ENCODE data around the gene OR52E2. TPM values are rescaled to one million over a fixed set of nuclear protein-coding genes. Genes with fewer than 3 reads are reported as not detected.

OR52E2 gene
- total RNA-seq, 1 experiment from 2014 or later, result not detected

GRCh38 chr11:5021996-5022395, 37.4 kb downstream of the OR52E2 start:
- DNase-seq (ENCODE audit: extremely low read depth, low read depth), result no peak

GRCh38 chr11:5013012-5013411, 46.4 kb downstream of the OR52E2 start:
- no peak for DNase-seq (ENCODE audit: extremely low read depth, low read depth)

- no peak for DNase-seq (ENCODE audit: extremely low read depth, low read depth)
These were observed 48.2 kb downstream of the OR52E2 start for GRCh38 chr11:5011254-5011653.

Other genes with a start within 250 kb of the OR52E2 start
- not detected in 2 replicates for gene OR51F2, start 238.3 kb downstream of the OR52E2 start, total RNA-seq (2014; rRNA removed; shearing (Covaris generic))
- not detected in 2 replicates for gene OR51S1, start 210.4 kb downstream of the OR52E2 start, total RNA-seq (2014; rRNA removed; shearing (Covaris generic))
- gene OR51T1, start 177.7 kb downstream of the OR52E2 start, total RNA-seq (2014; rRNA removed; shearing (Covaris generic)), result not detected in 2 replicates
- not detected in 2 replicates for gene OR51A7, start 155.8 kb downstream of the OR52E2 start, total RNA-seq (2014; rRNA removed; shearing (Covaris generic))
- not detected in 2 replicates for gene OR51G2, start 140.3 kb downstream of the OR52E2 start, total RNA-seq (2014; rRNA removed; shearing (Covaris generic))
- gene OR51G1, start 135.3 kb downstream of the OR52E2 start, total RNA-seq (2014; rRNA removed; shearing (Covaris generic)), result not detected in 2 replicates
- not detected in 2 replicates for gene OR51A4, start 112.0 kb downstream of the OR52E2 start, total RNA-seq (2014; rRNA removed; shearing (Covaris generic))
- not detected in 2 replicates for gene OR51A2, start 103.9 kb downstream of the OR52E2 start, total RNA-seq (2014; rRNA removed; shearing (Covaris generic))
- not detected in 2 replicates for gene OR51L1, start 64.8 kb downstream of the OR52E2 start, total RNA-seq (2014; rRNA removed; shearing (Covaris generic))
- not detected in 2 replicates for gene OR52J3, start 13.1 kb downstream of the OR52E2 start, total RNA-seq (2014; rRNA removed; shearing (Covaris generic))
- gene OR52E1, start 9.9 kb upstream of the OR52E2 start, total RNA-seq (2014; rRNA removed; shearing (Covaris generic)), result not detected in 2 replicates
- gene OR52A5, start 78.7 kb upstream of the OR52E2 start, total RNA-seq (2014; rRNA removed; shearing (Covaris generic)), result not detected in 2 replicates
- not detected in 2 replicates for gene OR52A1, start 95.1 kb upstream of the OR52E2 start, total RNA-seq (2014; rRNA removed; shearing (Covaris generic))
- gene OR51V1, start 141.1 kb upstream of the OR52E2 start, total RNA-seq (2014; rRNA removed; shearing (Covaris generic)), result not detected in 2 replicates
- not detected in 2 replicates for gene HBB, start 167.4 kb upstream of the OR52E2 start, total RNA-seq (2014; rRNA removed; shearing (Covaris generic))
- not detected in 2 replicates for gene HBD, start 174.9 kb upstream of the OR52E2 start, total RNA-seq (2014; rRNA removed; shearing (Covaris generic))
- not detected in 2 replicates for gene HBG1, start 190.2 kb upstream of the OR52E2 start, total RNA-seq (2014; rRNA removed; shearing (Covaris generic))
- not detected in 2 replicates for gene HBG2, start 195.2 kb upstream of the OR52E2 start, total RNA-seq (2014; rRNA removed; shearing (Covaris generic))
- 0.29 and 1.2 TPM in 2 replicates for gene HBE1, start 210.3 kb upstream of the OR52E2 start, total RNA-seq (2014; rRNA removed; shearing (Covaris generic))
- gene OR51B4, start 242.3 kb upstream of the OR52E2 start, total RNA-seq (2014; rRNA removed; shearing (Covaris generic)), result not detected in 2 replicates